ENCODE measurements around the gene TAB2.
"Not testable (repeated sequence)": the region's sequence is repeated elsewhere in the genome, so short reads cannot be mapped to it uniquely, and the experiment has no call there.

TAB2 gene

GRCh38 chr6:149423964-149424440 lies 106.5 kb downstream of the TAB2 start:
- DNase-seq, result no peak

- no peak for DNase-seq
Observed at GRCh38 chr6:149425224-149425623, 107.7 kb downstream of the TAB2 start.

GRCh38 chr6:149425754-149426153 lies 108.2 kb downstream of the TAB2 start:
- DNase-seq, result no peak

DNA sequence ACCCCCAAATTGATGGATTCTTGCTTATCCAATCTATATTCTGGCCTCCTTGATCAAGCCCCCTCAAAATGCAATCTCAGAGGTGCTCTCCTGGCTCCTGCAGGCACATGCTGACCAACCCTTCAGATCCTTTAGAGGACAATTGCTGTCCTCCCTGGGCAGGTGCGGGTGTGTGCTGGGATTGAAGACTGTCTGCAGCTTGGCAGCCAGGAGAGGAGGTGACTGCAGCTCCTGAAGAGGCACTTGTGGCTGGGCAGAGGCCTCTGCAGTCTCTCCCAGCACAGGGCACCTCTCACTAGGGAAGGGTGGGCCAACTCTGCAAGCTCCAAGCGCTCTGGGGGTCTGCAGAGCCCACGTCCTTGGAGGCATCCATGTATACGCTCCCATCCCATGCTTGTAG lies 111.1 kb downstream of the TAB2 start:
- no peak for DNase-seq

GRCh38 chr6:149429427-149430360 lies 112.2 kb downstream of the TAB2 start:
- DNase-seq, result no peak

GRCh38 chr6:149431905-149432775 lies 114.6 kb downstream of the TAB2 start:
- peak; percentile 88 for DNase-seq

- DNase-seq, result no peak
Observed at GRCh38 chr6:149433405-149433804, 115.9 kb downstream of the TAB2 start.

DNA sequence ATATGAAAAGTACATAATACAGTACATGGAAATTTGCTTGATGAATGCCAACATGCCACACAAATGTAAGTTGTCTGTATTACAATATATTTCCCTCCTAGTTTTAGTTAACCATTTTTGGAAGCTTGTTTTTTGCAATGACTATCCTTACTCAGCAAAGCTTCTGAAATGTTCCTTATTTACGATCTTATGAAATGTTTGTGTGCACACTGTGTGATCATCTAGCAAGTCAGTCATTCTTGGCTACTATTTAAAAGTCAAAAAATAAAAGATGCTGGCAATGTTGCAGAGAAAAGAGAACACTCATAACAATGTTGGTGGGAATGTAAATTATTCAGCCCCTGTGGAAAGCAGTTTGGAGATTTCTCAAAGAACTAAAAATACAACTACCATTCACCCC lies 116.4 kb downstream of the TAB2 start:
- no peak for DNase-seq

- no peak for DNase-seq
Observed at GRCh38 chr6:149435919-149436586, 118.5 kb downstream of the TAB2 start.

GRCh38 chr6:149436647-149437046 lies 119.1 kb downstream of the TAB2 start:
- no peak for DNase-seq

DNA sequence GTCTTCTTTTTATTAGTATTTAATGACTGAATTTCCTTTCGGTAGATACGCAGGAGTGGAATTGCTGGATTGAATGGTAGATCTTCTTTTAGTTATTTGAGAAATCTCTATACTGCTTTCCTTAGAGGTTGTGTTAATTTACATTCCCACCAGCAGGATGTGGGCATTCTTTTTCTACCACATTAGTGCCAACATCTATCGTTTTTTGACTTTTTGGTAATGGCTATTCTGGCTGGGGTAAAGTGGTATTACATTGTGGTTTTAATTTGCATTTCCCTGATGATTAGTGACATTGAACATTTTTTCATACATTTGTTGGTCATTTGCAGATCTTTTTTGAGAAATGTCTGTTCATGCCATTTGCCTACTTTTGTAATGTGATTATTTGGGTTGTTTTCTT lies 119.7 kb downstream of the TAB2 start:
- DNase-seq, result no peak

- no peak for DNase-seq
Observed at GRCh38 chr6:149438855-149439254, 121.3 kb downstream of the TAB2 start.

DNA sequence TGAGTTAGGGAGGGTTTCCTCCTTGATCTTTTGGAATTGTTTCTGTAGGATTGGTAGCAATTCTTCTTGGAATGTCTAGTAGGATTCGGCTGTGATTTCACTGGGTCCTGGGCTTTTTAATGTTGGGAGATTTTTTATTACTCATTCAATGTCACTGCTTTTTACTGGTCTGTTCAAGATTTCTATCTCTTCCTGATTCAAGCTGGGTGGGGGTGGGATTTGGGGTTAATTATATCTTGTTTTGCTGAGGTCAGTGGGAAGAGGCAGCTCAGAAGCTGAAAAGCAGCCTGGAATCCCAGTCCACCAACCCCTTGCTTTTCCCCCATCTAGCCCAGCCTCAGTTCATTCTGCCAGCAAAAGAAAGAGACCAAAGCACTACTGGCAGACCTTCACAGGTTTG lies 122.1 kb downstream of the TAB2 start:
- DNase-seq, result no peak

- no peak for DNase-seq
Observed at GRCh38 chr6:149440735-149441671, 123.5 kb downstream of the TAB2 start.

GRCh38 chr6:149441740-149442139 lies 124.2 kb downstream of the TAB2 start:
- DNase-seq, result no peak

DNA sequence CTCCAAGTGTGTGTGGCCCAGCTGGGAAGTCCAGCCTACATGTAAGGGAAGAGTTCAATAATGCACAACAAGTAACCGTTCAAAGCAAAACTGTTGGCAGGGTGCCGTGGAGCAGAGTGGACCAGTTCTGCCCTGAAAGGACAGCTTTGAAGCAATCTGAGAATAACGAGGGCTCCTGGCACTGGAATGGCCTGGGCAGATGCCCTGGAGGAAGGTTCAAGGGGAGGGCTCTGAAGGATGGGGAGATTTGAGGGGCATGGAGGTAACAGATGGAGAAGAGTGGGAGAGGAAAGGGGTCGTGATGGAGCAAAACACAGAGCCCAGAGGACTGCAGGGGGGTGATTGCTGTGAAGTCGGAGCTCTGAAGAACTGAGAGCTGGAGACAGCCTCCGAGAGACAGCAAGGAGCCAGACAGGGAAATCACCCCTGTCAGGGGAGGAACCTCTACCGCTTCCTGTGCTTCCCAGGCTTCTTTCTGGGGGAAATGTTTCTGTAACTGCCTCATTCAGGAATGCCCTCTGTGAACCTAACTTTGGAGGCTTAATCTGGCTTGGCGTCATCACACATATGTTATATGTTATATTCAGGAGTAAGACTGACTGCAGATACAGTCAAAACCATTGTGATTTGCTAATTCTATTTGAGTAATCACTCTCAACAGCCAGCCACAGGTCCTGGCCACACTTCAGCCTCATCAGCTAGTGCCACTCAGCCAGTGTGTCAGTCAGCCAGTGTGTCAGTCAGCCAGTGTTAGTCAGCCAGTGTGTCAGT lies 126.1 kb downstream of the TAB2 start:
- DNase-seq, result no peak

DNA sequence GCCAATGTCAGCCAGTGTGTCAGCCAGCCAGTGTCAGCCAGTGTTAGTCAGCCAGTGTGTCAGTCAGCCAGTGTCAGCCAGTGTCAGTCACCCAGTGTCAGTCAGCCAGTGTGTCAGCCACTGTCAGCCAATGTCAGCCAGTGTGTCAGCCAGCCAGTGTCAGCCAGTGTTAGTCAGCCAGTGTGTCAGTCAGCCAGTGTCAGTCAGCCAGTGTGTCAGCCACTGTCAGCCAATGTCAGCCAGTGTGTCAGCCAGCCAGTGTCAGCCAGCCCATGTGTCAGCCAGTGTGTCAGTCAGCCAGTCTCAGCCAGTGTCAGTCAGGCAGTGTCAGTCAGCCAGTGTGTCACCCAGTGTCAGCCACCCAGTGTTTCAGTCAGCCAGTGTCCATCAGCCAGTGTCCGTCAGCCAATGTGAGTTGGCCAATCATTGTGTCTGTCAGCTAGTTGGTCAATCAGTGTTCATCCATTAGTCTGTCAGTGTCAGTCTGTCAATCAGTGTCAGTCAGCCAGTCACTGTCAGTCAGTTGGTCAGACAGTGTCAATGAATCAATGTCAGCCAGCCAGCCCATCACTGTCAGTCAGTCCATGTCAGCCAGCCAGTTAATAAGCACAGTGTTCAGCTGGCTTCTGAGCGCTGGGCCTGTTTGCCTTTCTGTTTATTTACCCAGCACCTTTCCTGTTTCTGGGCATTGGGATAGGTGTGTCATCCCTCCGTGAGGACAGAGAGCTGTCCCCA lies 127.0 kb downstream of the TAB2 start:
- DNase-seq, result not testable (repeated sequence)

- DNase-seq, result no peak
Observed at GRCh38 chr6:149445095-149445466, 127.6 kb downstream of the TAB2 start.

GRCh38 chr6:149445573-149445972 lies 128.1 kb downstream of the TAB2 start:
- DNase-seq, result no peak

GRCh38 chr6:149446791-149447376 lies 129.4 kb downstream of the TAB2 start:
- DNase-seq, result no peak

Measured in CD4-positive, alpha-beta T cell treated with Interleukin-12 subunit alpha and Interleukin-12 subunit beta, for 1 hour (primary cell).